ENCODE data around the gene ZNF407. TPM values are rescaled to one million over a fixed set of nuclear protein-coding genes. Genes with fewer than 3 reads are reported as not detected.

ZNF407 gene
- total and polyA plus RNA-seq, 12 donors, result 2.5 to 20.2 (median 8.4) TPM

DNA sequence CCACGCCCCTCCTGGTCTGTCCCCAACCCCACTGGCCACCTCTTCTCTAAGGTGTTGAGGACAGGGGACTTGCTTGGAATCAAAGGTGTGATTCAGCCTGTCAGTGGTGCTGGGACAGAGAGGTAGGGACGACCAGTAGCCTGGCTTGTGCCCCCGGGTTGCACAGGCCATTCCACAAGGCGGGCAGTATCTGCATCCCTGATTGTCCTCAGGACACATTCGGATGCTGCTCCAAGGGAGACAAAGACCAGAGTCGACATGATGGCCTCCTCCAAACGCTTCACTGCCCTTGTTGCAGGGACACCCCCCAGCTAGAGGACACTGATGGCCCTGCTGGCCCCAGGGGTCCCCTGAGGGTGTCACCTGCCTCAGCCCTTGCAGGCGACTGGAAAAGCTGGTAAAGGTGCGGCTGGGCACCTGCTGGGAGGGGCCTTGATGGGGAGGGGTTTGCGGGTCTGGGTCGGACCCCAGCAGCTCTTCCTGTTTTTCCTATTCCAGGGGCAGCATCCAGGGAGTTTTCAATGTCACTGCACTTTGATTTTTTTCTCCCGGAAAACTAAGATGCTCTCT lies 513.3 kb downstream of the ZNF407 start:
- intact Hi-C loops (cut with DNase I), result no loop called here
- H3K4me3 ChIP-seq, result no peak overlapping the region
- peak in 1 of 7 donors; percentile 34 for DNase-seq
- no peaks in the 10 kb centered on the region for H3K4me1 ChIP-seq (replicated peaks in 1 of 2)
- TF ChIP-seq, protein P1, sequence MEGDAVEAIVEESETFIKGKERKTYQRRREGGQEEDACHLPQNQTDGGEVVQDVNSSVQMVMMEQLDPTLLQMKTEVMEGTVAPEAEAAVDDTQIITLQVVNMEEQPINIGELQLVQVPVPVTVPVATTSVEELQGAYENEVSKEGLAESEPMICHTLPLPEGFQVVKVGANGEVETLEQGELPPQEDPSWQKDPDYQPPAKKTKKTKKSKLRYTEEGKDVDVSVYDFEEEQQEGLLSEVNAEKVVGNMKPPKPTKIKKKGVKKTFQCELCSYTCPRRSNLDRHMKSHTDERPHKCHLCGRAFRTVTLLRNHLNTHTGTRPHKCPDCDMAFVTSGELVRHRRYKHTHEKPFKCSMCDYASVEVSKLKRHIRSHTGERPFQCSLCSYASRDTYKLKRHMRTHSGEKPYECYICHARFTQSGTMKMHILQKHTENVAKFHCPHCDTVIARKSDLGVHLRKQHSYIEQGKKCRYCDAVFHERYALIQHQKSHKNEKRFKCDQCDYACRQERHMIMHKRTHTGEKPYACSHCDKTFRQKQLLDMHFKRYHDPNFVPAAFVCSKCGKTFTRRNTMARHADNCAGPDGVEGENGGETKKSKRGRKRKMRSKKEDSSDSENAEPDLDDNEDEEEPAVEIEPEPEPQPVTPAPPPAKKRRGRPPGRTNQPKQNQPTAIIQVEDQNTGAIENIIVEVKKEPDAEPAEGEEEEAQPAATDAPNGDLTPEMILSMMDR (IDR thresholded peaks at IDR 0.05), result no peak
- TF ChIP-seq POLR2A (IDR thresholded peaks at IDR 0.05), result no peak
- no peak overlapping the region for H3K27ac ChIP-seq
- WGBS, 4 donors, result 75 to 82% (median 79%) methylated on average over 8 to 12 of the region's 12 CpGs
- no peaks in the 10 kb centered on the region for H3K36me3 ChIP-seq (replicated peaks in 1 of 2)
- H3K9me3 ChIP-seq (replicated peaks in 1 of 3), result no peaks in the 10 kb centered on the region
- no peaks in the 10 kb centered on the region for H3K27me3 ChIP-seq

DNA sequence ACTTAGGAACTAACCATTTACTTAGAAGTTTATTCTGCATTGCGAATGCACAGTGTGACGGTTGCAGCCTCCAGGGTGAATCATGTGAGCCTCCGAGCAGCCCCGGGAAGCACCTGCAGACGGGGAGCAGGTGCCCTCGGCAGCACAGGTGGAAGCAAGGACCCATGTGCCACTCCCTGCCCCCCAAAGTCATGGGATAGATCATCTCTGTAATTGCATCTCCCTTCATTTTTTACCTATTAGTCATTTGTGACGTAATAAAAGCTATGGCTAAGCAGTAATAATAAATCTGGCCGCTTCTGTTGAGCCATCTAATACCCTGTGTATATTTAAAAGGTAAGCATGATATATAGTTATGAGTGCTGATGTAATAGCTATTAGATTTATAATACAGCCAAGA lies 514.1 kb downstream of the ZNF407 start:
- DNase-seq, result peak in 1 of 7 donors; percentile 25
- H3K27me3 ChIP-seq, result no peaks in the 10 kb centered on the region
- no peaks in the 10 kb centered on the region for H3K36me3 ChIP-seq (replicated peaks in 1 of 2)
- 65 to 74% (median 70%) methylated on average over 8 of the region's 8 CpGs for WGBS, 4 donors
- H3K4me1 ChIP-seq (replicated peaks in 1 of 2), result no peaks in the 10 kb centered on the region
- no peaks in the 10 kb centered on the region for H3K9me3 ChIP-seq (replicated peaks in 1 of 3)
- intact Hi-C loops (cut with DNase I), result no loop called here
- no peak overlapping the region for H3K4me3 ChIP-seq
- no peak for TF ChIP-seq POLR2A (IDR thresholded peaks at IDR 0.05)
- TF ChIP-seq, protein P1 (IDR thresholded peaks at IDR 0.05), result no peak
- H3K27ac ChIP-seq, result no peak overlapping the region

DNA sequence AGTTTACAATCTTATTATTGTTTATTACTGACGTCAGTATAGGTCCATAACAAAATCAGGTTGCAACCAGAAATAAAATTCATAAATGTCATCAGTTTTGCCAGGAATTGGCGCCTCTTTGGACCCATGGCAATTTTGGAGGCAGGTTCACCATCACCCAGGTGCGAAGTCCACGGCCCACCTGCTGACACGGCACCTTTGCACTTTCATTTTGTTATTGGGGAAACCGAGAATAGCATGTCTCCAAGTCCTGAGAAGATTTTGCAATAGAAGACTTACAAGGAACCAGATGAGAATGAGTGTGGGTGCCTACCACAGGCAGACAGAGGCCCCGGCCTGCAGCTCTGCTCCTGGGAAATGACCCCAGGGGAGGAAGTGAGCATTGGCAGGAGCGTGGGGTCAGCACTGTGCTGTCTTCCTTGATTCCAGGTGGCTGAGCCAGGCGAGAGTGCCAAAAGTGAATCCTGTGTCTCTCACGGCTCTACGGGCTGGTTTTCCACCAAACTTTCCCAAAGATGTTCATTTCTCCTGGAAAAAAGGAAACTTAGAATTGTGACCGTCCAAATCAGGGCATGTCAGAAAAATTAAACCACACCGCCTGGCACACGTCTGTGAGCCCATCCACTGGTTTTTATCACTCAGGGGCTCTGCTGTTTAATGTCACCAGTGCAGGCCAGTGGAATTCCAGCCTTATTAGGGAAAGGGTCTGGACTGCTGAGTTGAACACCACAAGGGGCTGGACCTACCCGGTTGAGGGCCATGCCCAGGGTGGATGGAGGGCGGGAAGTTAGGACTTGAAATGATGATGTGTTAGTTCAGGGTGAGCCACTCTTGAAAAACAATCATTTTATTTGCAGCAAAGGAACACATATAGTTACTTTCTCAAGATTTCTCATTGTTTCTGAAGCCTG lies 514.8 kb downstream of the ZNF407 start:
- H3K4me3 ChIP-seq, result no peak overlapping the region
- H3K4me1 ChIP-seq (replicated peaks in 1 of 2), result no peaks in the 10 kb centered on the region
- H3K36me3 ChIP-seq (replicated peaks in 1 of 2), result no peaks in the 10 kb centered on the region
- H3K9me3 ChIP-seq (replicated peaks in 1 of 3), result no peaks in the 10 kb centered on the region
- intact Hi-C loops (cut with DNase I), result no loop called here
- no peak overlapping the region for H3K27ac ChIP-seq
- no peaks in the 10 kb centered on the region for H3K27me3 ChIP-seq
- WGBS, 4 donors, result 79 to 83% (median 82%) methylated on average over 16 of the region's 16 CpGs
- DNase-seq, result peak in 1 of 7 donors; percentile 18
- TF ChIP-seq, protein P1 (IDR thresholded peaks at IDR 0.05), result no peak
- TF ChIP-seq POLR2A (IDR thresholded peaks at IDR 0.05), result no peak

DNA sequence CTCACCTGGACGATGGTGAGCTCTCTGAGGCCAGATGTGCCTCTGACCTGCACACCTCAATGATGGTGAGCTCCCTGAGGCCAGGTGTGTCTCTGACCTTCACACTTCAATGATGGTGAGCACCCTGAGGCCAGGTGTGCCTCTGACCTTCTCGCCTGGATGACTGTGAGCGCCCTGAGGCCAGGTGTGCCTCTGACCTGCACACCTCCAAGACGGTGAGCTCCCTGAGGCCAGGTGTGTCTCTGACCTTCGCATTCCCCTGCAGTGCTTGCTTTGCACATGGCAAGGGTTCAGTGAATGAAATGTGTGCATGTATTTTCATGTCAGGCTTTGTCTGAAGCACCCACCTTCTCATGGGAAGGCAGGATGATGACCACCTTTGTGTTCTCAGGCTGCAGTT lies 515.8 kb downstream of the ZNF407 start:
- Histone ChIP-seq H3K9me3 (replicated peaks in 1 of 3) (no peaks in the 10 kb centered on the region), H3K4me3 (no peak overlapping the region), H3K27ac (no peak overlapping the region), H3K27me3 (no peaks in the 10 kb centered on the region), H3K4me1 (replicated peaks in 1 of 2) (no peaks in the 10 kb centered on the region), H3K36me3 (replicated peaks in 1 of 2) (no peaks in the 10 kb centered on the region)
- DNase-seq, result no peak
- intact Hi-C loops (cut with DNase I), result no loop called here
- 51 to 79% (median 75%) methylated on average over 5 of the region's 5 CpGs for WGBS, 4 donors
- TF ChIP-seq, protein P1 (IDR thresholded peaks at IDR 0.05), result no peak
- no peak for TF ChIP-seq POLR2A (IDR thresholded peaks at IDR 0.05)

All from adrenal gland (tissue), 12 donors.